ENCODE measurements around the gene MARK3.

The MARK3 gene

GRCh38 chr14:103495854-103496253, 110.6 kb downstream of the MARK3 start:
- Histone ChIP-seq H3K27me3 (replicated peaks; ENCODE audit: control insufficient read depth, insufficient read depth, low read length) (no peaks in the 10 kb centered on the region), H3K36me3 (ENCODE audit: control insufficient read depth, insufficient read depth, low read length, severe bottlenecking) (peaks cover 33% of the 10 kb centered on the region), H3K4me3 (ENCODE audit: low read length) (no peak overlapping the region), H3K9me3 (ENCODE audit: control insufficient read depth, low read length) (no peaks in the 10 kb centered on the region), H3K9ac (ENCODE audit: low read length) (no peak overlapping the region), H3K4me1 (ENCODE audit: control insufficient read depth, insufficient read depth, low read length) (peaks cover 55% of the 10 kb centered on the region)
- DNase-seq (ENCODE audit: low read depth): no peak

- H3K4me1 ChIP-seq (ENCODE audit: control insufficient read depth, insufficient read depth, low read length): peaks cover 55% of the 10 kb centered on the region
- peak; percentile 18 for DNase-seq (ENCODE audit: low read depth)
- H3K4me3 ChIP-seq (ENCODE audit: low read length): no peak overlapping the region
- H3K27me3 ChIP-seq (replicated peaks; ENCODE audit: control insufficient read depth, insufficient read depth, low read length): no peaks in the 10 kb centered on the region
- H3K9ac ChIP-seq (ENCODE audit: low read length): no peak overlapping the region
- H3K36me3 ChIP-seq (ENCODE audit: control insufficient read depth, insufficient read depth, low read length, severe bottlenecking): peaks cover 38% of the 10 kb centered on the region
- no peaks in the 10 kb centered on the region for H3K9me3 ChIP-seq (ENCODE audit: control insufficient read depth, low read length)
Measured at GRCh38 chr14:103496776-103497175, 111.6 kb downstream of the MARK3 start.

DNA sequence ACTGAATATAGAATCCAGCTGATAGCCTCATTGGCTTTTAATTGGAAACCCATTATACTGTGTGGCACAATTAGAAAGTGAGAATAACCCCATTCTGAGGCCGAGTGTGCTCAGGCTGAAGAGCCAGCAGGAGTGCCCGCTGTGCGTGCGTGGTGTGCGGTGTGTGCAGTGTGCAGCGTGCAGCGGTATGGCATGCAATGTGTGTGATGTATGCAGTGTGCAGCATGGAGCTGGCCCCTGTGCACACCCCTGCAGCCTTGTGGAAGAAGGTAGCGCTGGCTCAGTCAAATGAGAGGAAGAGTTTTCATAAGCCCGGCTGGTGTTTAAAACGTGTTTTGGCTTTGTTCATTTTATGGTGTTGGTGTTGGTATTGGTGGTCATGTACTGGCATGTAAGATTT, 114.5 kb downstream of the MARK3 start:
- Histone ChIP-seq H3K4me3 (ENCODE audit: low read length) (no peak overlapping the region), H3K4me1 (ENCODE audit: control insufficient read depth, insufficient read depth, low read length) (peaks cover 36% of the 10 kb centered on the region), H3K36me3 (ENCODE audit: control insufficient read depth, insufficient read depth, low read length, severe bottlenecking) (peaks cover 62% of the 10 kb centered on the region), H3K9me3 (ENCODE audit: control insufficient read depth, low read length) (no peaks in the 10 kb centered on the region), H3K9ac (ENCODE audit: low read length) (peak overlapping the region; percentile 6), H3K27me3 (replicated peaks; ENCODE audit: control insufficient read depth, insufficient read depth, low read length) (no peaks in the 10 kb centered on the region)
- no peak for DNase-seq (ENCODE audit: low read depth)

GRCh38 chr14:103500148-103500990, 115.2 kb downstream of the MARK3 start:
- H3K4me1 ChIP-seq (ENCODE audit: control insufficient read depth, insufficient read depth, low read length): peaks cover 30% of the 10 kb centered on the region
- H3K9ac ChIP-seq (ENCODE audit: low read length): peak overlapping the region; percentile 70
- no peaks in the 10 kb centered on the region for H3K27me3 ChIP-seq (replicated peaks; ENCODE audit: control insufficient read depth, insufficient read depth, low read length)
- H3K4me3 ChIP-seq (ENCODE audit: low read length): no peak overlapping the region
- DNase-seq (ENCODE audit: low read depth): peak; percentile 96
- peaks cover 62% of the 10 kb centered on the region for H3K36me3 ChIP-seq (ENCODE audit: control insufficient read depth, insufficient read depth, low read length, severe bottlenecking)
- H3K9me3 ChIP-seq (ENCODE audit: control insufficient read depth, low read length): no peaks in the 10 kb centered on the region

- Histone ChIP-seq H3K4me1 (ENCODE audit: control insufficient read depth, insufficient read depth, low read length) (peaks cover 24% of the 10 kb centered on the region), H3K36me3 (ENCODE audit: control insufficient read depth, insufficient read depth, low read length, severe bottlenecking) (peaks cover 67% of the 10 kb centered on the region), H3K4me3 (ENCODE audit: low read length) (no peak overlapping the region), H3K9ac (ENCODE audit: low read length) (peak overlapping the region; percentile 70), H3K9me3 (ENCODE audit: control insufficient read depth, low read length) (no peaks in the 10 kb centered on the region), H3K27me3 (replicated peaks; ENCODE audit: control insufficient read depth, insufficient read depth, low read length) (no peaks in the 10 kb centered on the region)
- no peak for DNase-seq (ENCODE audit: low read depth)
Measured at GRCh38 chr14:103501041-103501870, 116.0 kb downstream of the MARK3 start.

GRCh38 chr14:103501921-103502669, 116.9 kb downstream of the MARK3 start:
- Histone ChIP-seq H3K27me3 (replicated peaks; ENCODE audit: control insufficient read depth, insufficient read depth, low read length) (no peaks in the 10 kb centered on the region), H3K9ac (ENCODE audit: low read length) (no peak overlapping the region), H3K36me3 (ENCODE audit: control insufficient read depth, insufficient read depth, low read length, severe bottlenecking) (peaks cover 68% of the 10 kb centered on the region), H3K4me3 (ENCODE audit: low read length) (no peak overlapping the region), H3K9me3 (ENCODE audit: control insufficient read depth, low read length) (no peaks in the 10 kb centered on the region), H3K4me1 (ENCODE audit: control insufficient read depth, insufficient read depth, low read length) (peaks cover 21% of the 10 kb centered on the region)
- no peak for DNase-seq (ENCODE audit: low read depth)

DNA sequence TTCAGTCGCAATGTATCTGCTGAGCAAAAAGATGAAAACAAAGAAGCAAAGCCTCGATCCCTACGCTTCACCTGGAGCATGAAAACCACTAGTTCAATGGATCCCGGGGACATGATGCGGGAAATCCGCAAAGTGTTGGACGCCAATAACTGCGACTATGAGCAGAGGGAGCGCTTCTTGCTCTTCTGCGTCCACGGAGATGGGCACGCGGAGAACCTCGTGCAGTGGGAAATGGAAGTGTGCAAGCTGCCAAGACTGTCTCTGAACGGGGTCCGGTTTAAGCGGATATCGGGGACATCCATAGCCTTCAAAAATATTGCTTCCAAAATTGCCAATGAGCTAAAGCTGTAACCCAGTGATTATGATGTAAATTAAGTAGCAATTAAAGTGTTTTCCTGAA, 117.7 kb downstream of the MARK3 start:
- Histone ChIP-seq H3K4me3 (ENCODE audit: low read length) (no peak overlapping the region), H3K9me3 (ENCODE audit: control insufficient read depth, low read length) (no peaks in the 10 kb centered on the region), H3K36me3 (ENCODE audit: control insufficient read depth, insufficient read depth, low read length, severe bottlenecking) (peaks cover 76% of the 10 kb centered on the region), H3K27me3 (replicated peaks; ENCODE audit: control insufficient read depth, insufficient read depth, low read length) (no peaks in the 10 kb centered on the region), H3K9ac (ENCODE audit: low read length) (no peak overlapping the region), H3K4me1 (ENCODE audit: control insufficient read depth, insufficient read depth, low read length) (peaks cover 13% of the 10 kb centered on the region)
- no peak for DNase-seq (ENCODE audit: low read depth)

- no peaks in the 10 kb centered on the region for H3K27me3 ChIP-seq (replicated peaks; ENCODE audit: control insufficient read depth, insufficient read depth, low read length)
- no peak for DNase-seq (ENCODE audit: low read depth)
- no peak overlapping the region for H3K4me3 ChIP-seq (ENCODE audit: low read length)
- H3K4me1 ChIP-seq (ENCODE audit: control insufficient read depth, insufficient read depth, low read length): peaks cover 12% of the 10 kb centered on the region
- no peaks in the 10 kb centered on the region for H3K9me3 ChIP-seq (ENCODE audit: control insufficient read depth, low read length)
- no peak overlapping the region for H3K9ac ChIP-seq (ENCODE audit: low read length)
- peaks cover 74% of the 10 kb centered on the region for H3K36me3 ChIP-seq (ENCODE audit: control insufficient read depth, insufficient read depth, low read length, severe bottlenecking)
Measured at GRCh38 chr14:103503296-103503695, 118.1 kb downstream of the MARK3 start.

DNA sequence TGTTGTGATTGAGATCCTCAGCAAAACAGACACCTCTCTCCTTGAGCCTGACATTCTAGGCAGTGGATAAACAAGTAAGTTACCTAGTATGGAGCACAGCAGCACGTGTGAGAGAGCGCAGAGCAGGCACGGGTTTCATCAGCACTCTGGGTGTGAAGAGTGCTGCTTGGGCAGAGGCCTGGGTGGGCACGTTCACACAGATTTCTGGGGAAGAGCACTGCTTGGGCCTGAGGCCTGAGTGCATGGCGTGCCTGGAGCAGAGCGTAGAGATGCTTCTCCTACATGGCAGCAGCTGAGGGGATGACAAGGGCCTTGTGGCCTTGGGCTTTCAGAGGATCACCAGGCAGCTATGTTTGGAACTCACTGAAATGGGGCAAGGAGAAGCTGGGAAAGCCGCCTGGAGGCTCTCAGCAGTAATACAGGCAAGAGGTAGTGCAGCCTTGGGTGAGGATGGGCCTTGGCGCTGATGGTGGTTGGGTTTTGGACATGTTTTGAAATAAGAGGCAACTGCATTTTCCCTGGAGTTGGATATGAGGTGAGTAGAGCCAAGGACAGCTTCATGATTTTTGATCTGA, 119.9 kb downstream of the MARK3 start:
- no peak overlapping the region for H3K9ac ChIP-seq (ENCODE audit: low read length)
- H3K36me3 ChIP-seq (ENCODE audit: control insufficient read depth, insufficient read depth, low read length, severe bottlenecking): peaks cover 76% of the 10 kb centered on the region
- H3K9me3 ChIP-seq (ENCODE audit: control insufficient read depth, low read length): no peaks in the 10 kb centered on the region
- H3K4me1 ChIP-seq (ENCODE audit: control insufficient read depth, insufficient read depth, low read length): peaks cover 8% of the 10 kb centered on the region
- no peak overlapping the region for H3K4me3 ChIP-seq (ENCODE audit: low read length)
- no peak for DNase-seq (ENCODE audit: low read depth)
- no peaks in the 10 kb centered on the region for H3K27me3 ChIP-seq (replicated peaks; ENCODE audit: control insufficient read depth, insufficient read depth, low read length)

DNA sequence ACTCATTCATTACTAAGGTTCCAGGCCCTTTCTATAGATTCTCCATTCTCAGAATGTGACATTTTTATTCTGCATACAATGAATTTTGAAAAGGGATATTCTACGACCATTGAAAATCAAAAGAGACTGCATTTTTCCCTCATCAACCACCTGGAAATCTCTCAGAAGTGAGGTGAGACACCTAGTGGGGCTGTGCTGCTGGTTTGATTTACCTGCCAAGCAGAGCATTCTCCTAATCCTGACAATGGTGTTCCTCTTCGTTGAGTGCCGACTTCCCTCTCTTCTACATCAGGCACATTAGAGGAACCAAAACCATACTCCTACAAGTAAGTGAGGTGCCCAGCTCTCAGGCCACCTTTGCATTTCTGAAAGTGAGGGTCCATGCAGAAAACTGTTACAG, 122.5 kb downstream of the MARK3 start:
- Histone ChIP-seq H3K4me3 (ENCODE audit: low read length) (no peak overlapping the region), H3K9ac (ENCODE audit: low read length) (no peak overlapping the region), H3K4me1 (ENCODE audit: control insufficient read depth, insufficient read depth, low read length) (peaks cover 5% of the 10 kb centered on the region), H3K9me3 (ENCODE audit: control insufficient read depth, low read length) (no peaks in the 10 kb centered on the region), H3K27me3 (replicated peaks; ENCODE audit: control insufficient read depth, insufficient read depth, low read length) (no peaks in the 10 kb centered on the region), H3K36me3 (ENCODE audit: control insufficient read depth, insufficient read depth, low read length, severe bottlenecking) (peaks cover 64% of the 10 kb centered on the region)
- no peak for DNase-seq (ENCODE audit: low read depth)

Measured in adipocyte (in vitro differentiated cells).